ENCODE results near the gene GRIK1. TPM values are rescaled to one million over a fixed set of nuclear protein-coding genes. Genes with fewer than 3 reads are reported as not detected.

Gene GRIK1
- polyA plus RNA-seq, 1 donor from 2014 or later: 8.7 TPM

- no peaks in the 10 kb centered on the region for H4K20me1 ChIP-seq (ENCODE audit: insufficient read depth)
- TF ChIP-seq TAF1 (IDR thresholded peaks at IDR 0.05; ENCODE audit: low read depth) (no peak), SMC3 (conservative IDR thresholded peaks at IDR 0.05; ENCODE audit: poor library complexity) (no peak), EP300 (conservative IDR thresholded peaks at IDR 0.05; ENCODE audit: poor library complexity, severe bottlenecking) (no peak), MXI1 (conservative IDR thresholded peaks at IDR 0.05; ENCODE audit: poor library complexity, severe bottlenecking) (no peak)
- TF ChIP-seq, protein P1, sequence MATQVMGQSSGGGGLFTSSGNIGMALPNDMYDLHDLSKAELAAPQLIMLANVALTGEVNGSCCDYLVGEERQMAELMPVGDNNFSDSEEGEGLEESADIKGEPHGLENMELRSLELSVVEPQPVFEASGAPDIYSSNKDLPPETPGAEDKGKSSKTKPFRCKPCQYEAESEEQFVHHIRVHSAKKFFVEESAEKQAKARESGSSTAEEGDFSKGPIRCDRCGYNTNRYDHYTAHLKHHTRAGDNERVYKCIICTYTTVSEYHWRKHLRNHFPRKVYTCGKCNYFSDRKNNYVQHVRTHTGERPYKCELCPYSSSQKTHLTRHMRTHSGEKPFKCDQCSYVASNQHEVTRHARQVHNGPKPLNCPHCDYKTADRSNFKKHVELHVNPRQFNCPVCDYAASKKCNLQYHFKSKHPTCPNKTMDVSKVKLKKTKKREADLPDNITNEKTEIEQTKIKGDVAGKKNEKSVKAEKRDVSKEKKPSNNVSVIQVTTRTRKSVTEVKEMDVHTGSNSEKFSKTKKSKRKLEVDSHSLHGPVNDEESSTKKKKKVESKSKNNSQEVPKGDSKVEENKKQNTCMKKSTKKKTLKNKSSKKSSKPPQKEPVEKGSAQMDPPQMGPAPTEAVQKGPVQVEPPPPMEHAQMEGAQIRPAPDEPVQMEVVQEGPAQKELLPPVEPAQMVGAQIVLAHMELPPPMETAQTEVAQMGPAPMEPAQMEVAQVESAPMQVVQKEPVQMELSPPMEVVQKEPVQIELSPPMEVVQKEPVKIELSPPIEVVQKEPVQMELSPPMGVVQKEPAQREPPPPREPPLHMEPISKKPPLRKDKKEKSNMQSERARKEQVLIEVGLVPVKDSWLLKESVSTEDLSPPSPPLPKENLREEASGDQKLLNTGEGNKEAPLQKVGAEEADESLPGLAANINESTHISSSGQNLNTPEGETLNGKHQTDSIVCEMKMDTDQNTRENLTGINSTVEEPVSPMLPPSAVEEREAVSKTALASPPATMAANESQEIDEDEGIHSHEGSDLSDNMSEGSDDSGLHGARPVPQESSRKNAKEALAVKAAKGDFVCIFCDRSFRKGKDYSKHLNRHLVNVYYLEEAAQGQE (IDR thresholded peaks at IDR 0.05; ENCODE audit: borderline replicate concordance): no peak
- H3K27ac ChIP-seq (ENCODE audit: low read length): no peak overlapping the region
- no peak overlapping the region for H3K9ac ChIP-seq (ENCODE audit: low read length)
- H3K27me3 ChIP-seq (ENCODE audit: insufficient read depth, low read depth, low read length): peaks cover 16% of the 10 kb centered on the region
- H3K79me2 ChIP-seq (replicated peaks; ENCODE audit: insufficient read depth, low read length): no peaks in the 10 kb centered on the region
- H3K4me2 ChIP-seq (ENCODE audit: low read length): no peak overlapping the region
- H3K9me3 ChIP-seq (ENCODE audit: low read length): no peaks in the 10 kb centered on the region
- H2AFZ ChIP-seq (ENCODE audit: low read depth, low read length): no peak overlapping the region
- peaks cover 7% of the 10 kb centered on the region for H3F3A ChIP-seq (ENCODE audit: insufficient read depth, low read length, poor library complexity, severe bottlenecking)
- no peak overlapping the region for H3K4me3 ChIP-seq (ENCODE audit: low read length)
- no peaks in the 10 kb centered on the region for H3K36me3 ChIP-seq (ENCODE audit: insufficient read depth, low read length)
- no peaks in the 10 kb centered on the region for H3K9me2 ChIP-seq (ENCODE audit: insufficient read depth, low read length)
Measured at GRCh38 chr21:29943885-29944284, 4.1 kb upstream of the GRIK1 start.

DNA sequence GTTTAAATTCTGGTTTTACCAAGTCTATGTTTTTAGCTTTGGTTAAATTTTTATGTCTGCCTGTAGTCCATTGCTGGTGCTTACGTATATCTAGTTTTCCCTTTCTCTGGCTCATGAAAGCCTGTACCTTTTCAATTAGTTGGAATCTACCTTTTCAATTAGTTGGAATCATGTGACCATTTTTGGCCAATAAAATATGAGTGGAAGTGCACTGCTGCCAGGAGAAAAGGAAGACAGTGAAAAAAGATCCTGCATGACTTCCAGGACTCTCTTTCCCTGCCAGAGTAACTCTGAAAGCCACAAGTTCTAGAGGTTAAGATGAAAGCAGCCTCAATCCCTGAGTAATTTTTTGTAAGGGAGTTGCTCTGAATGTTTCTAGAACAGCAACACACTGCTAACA, 2.2 kb upstream of the GRIK1 start:
- TF ChIP-seq EP300 (conservative IDR thresholded peaks at IDR 0.05; ENCODE audit: poor library complexity, severe bottlenecking) (no peak), CTCF (IDR thresholded peaks at IDR 0.05; ENCODE audit: poor library complexity, severe bottlenecking) (no peak), SMC3 (conservative IDR thresholded peaks at IDR 0.05; ENCODE audit: poor library complexity) (no peak), MXI1 (conservative IDR thresholded peaks at IDR 0.05; ENCODE audit: poor library complexity, severe bottlenecking) (no peak), TAF1 (IDR thresholded peaks at IDR 0.05; ENCODE audit: low read depth) (no peak), POLR2AphosphoS5 (IDR thresholded peaks at IDR 0.05) (no peak), EZH2 (IDR thresholded peaks at IDR 0.05; ENCODE audit: borderline replicate concordance, insufficient read depth, low read length, poor library complexity, severe bottlenecking) (no peak), RAD21 (conservative IDR thresholded peaks at IDR 0.05) (no peak)
- TF ChIP-seq, protein P1 (IDR thresholded peaks at IDR 0.05; ENCODE audit: borderline replicate concordance): no peak
- H3K9ac ChIP-seq (ENCODE audit: low read length): no peak overlapping the region
- H3K9me2 ChIP-seq (ENCODE audit: insufficient read depth, low read length): no peaks in the 10 kb centered on the region
- H3K4me3 ChIP-seq (ENCODE audit: low read length): no peak overlapping the region
- H3K27ac ChIP-seq (ENCODE audit: low read length): no peak overlapping the region
- H4K20me1 ChIP-seq (ENCODE audit: insufficient read depth): no peaks in the 10 kb centered on the region
- no peaks in the 10 kb centered on the region for H3K9me3 ChIP-seq (ENCODE audit: low read length)
- no peak overlapping the region for H3K4me2 ChIP-seq (ENCODE audit: low read length)
- H3F3A ChIP-seq (ENCODE audit: insufficient read depth, low read length, poor library complexity, severe bottlenecking): peaks cover 7% of the 10 kb centered on the region
- H3K27me3 ChIP-seq (ENCODE audit: insufficient read depth, low read depth, low read length): peaks cover 34% of the 10 kb centered on the region
- H3K36me3 ChIP-seq (ENCODE audit: insufficient read depth, low read length): no peaks in the 10 kb centered on the region
- no peak overlapping the region for H2AFZ ChIP-seq (ENCODE audit: low read depth, low read length)
- no peaks in the 10 kb centered on the region for H3K79me2 ChIP-seq (replicated peaks; ENCODE audit: insufficient read depth, low read length)
